MCF 10A (cell line): ENCODE data around the gene ALG8. TPM values are rescaled to one million over a fixed set of nuclear protein-coding genes. Genes with fewer than 3 reads are reported as not detected.
A peak's percentile ranks its signal among the peaks of the same experiment; 100 is the strongest.

Source experiments
- BruUV-seq: library from RNA; stranded (reverse); fragments of 400-500 nt; replicated peaks from 2 replicates; lab custom pipeline; 2021; lab: Mats Ljungman, UMichigan
- CTCF ChIA-PET: fragments of 300-600 bp; sonication (Branson Sonifier 250); formaldehyde crosslinking; extraction: SDS; loops from one replicate; lab custom pipeline; 2021; ENCODE audit warnings: antibody characterized with exemption, inconsistent platforms; lab: Yijun Ruan, JAX
- POLR2A ChIA-PET: fragments of 300-600, 350-650 bp; sonication (Branson Sonifier 250); formaldehyde crosslinking; extraction: SDS; loops from one replicate; lab custom pipeline; 2020; ENCODE audit warnings: antibody characterized with exemption, inconsistent platforms; lab: Yijun Ruan, JAX
- DNase-seq: peaks from one replicate; pipeline ENCODE4 v3.0.0-alpha.2; 2018; ENCODE audit not compliant: unreplicated experiment
- H3K27ac Mint-ChIP-seq: one replicate; pipeline ENCODE4 v1.8.0; 2022; ENCODE audit warnings: mild to moderate bottlenecking, low read depth, mixed read lengths; ENCODE audit not compliant: unreplicated experiment
- H3K27me3 Mint-ChIP-seq: one replicate; pipeline ENCODE4 v1.8.0; 2022; ENCODE audit warnings: mixed read lengths; ENCODE audit not compliant: insufficient read depth, unreplicated experiment
- H3K36me3 Mint-ChIP-seq: one replicate; pipeline ENCODE4 v1.8.0; 2022; ENCODE audit warnings: mild to moderate bottlenecking, moderate library complexity, mixed read lengths; ENCODE audit not compliant: insufficient read depth, unreplicated experiment
- H3K4me1 Mint-ChIP-seq: one replicate; pipeline ENCODE4 v1.8.0; 2022; ENCODE audit warnings: mixed read lengths; ENCODE audit not compliant: insufficient read depth, unreplicated experiment
- H3K4me3 Mint-ChIP-seq: one replicate; pipeline ENCODE4 v1.8.0; 2022; ENCODE audit warnings: mild to moderate bottlenecking, moderate library complexity, mixed read lengths; ENCODE audit not compliant: unreplicated experiment
- H3K9me3 Mint-ChIP-seq: one replicate; pipeline ENCODE4 v1.8.0; 2022; ENCODE audit warnings: mixed read lengths; ENCODE audit not compliant: unreplicated experiment
- CTCF ChIP-seq: fragments of 200-600 bp; IDR thresholded peaks from one replicate; pipeline ENCODE4 v1.8.0; 2022; ENCODE audit warnings: antibody characterized with exemption, mild to moderate bottlenecking; ENCODE audit not compliant: unreplicated experiment
- intact Hi-C: fragments of 100-400 bp; cut with micrococcal nuclease; formaldehyde crosslinking; loops from 2 replicates; pipeline ENCODE4 v1.14.1; 2022
- total RNA-seq: library from RNA; stranded (reverse); gene quantifications from 2 replicates; pipeline ENCODE4 v1.2.3, GENCODE V29; 2022

The ALG8 gene
- total RNA-seq, 1 experiment from 2014 or later, result 37.2 TPM

GRCh38 chr11:78110351-78110750, 29.1 kb downstream of the ALG8 start:
- no TSS peak for BruUV-seq
- Mint-ChIP-seq H3K36me3 (peaks cover 53% of the 10 kb centered on the region), H3K9me3 (no peaks in the 10 kb centered on the region), H3K27ac (peak overlapping the region; percentile 31), H3K27me3 (no peaks in the 10 kb centered on the region), H3K4me3 (no peak overlapping the region), H3K4me1 (no peaks in the 10 kb centered on the region)
- no peak for DNase-seq
- POLR2A ChIA-PET, result interaction anchor here (0.6 to 1.3 kb wide), 4 partner anchors 13 to 1980 kb away, joined by 3 to 5 read pairs (median 4); no protein-coding TSS in a partner anchor
- intact Hi-C loops, result no loop called here
- TF ChIP-seq CTCF, result no peak
- CTCF ChIA-PET, result interaction anchor here (0.6 to 1.2 kb wide), 4 partner anchors 10 to 53 kb away, joined by 3 to 4 read pairs (median 3); no protein-coding TSS in a partner anchor

GRCh38 chr11:78109081-78110015, 30.1 kb downstream of the ALG8 start:
- H3K36me3 Mint-ChIP-seq, result peaks cover 51% of the 10 kb centered on the region
- no peaks in the 10 kb centered on the region for H3K27me3 Mint-ChIP-seq
- H3K4me3 Mint-ChIP-seq, result no peak overlapping the region
- no peaks in the 10 kb centered on the region for H3K4me1 Mint-ChIP-seq
- H3K27ac Mint-ChIP-seq, result no peak overlapping the region
- POLR2A ChIA-PET, result interaction anchor here (0.6 to 1.3 kb wide), 4 partner anchors 12 to 1981 kb away, joined by 3 to 5 read pairs (median 4); no protein-coding TSS in a partner anchor
- no peaks in the 10 kb centered on the region for H3K9me3 Mint-ChIP-seq
- no TSS peak for BruUV-seq
- CTCF ChIA-PET, result interaction anchor here (0.6 to 1.1 kb wide), 3 partner anchors 29 to 52 kb away, joined by 3 to 4 read pairs (median 3); no protein-coding TSS in a partner anchor
- no peak for TF ChIP-seq CTCF
- no peak for DNase-seq
- intact Hi-C loops, result no loop called here

- intact Hi-C loops, result no loop called here
These were observed 38.6 kb downstream of the ALG8 start for GRCh38 chr11:78100676-78101472.

More at GRCh38 chr11:78100676-78101472, 38.6 kb downstream of the ALG8 start:
- no TSS peak for BruUV-seq
- POLR2A ChIA-PET, result no interaction called here
- H3K36me3 Mint-ChIP-seq, result peaks cover 44% of the 10 kb centered on the region
- no peak overlapping the region for H3K4me3 Mint-ChIP-seq
- H3K27me3 Mint-ChIP-seq, result no peaks in the 10 kb centered on the region
- CTCF ChIA-PET, result no interaction called here
- no peak for DNase-seq
- H3K9me3 Mint-ChIP-seq, result no peaks in the 10 kb centered on the region
- no peaks in the 10 kb centered on the region for H3K4me1 Mint-ChIP-seq
- TF ChIP-seq CTCF, result no peak
- no peak overlapping the region for H3K27ac Mint-ChIP-seq
